Activated CD4-positive, alpha-beta T cell treated with anti-CD3 and anti-CD28 coated beads for 4 hours (primary cell): ENCODE results near the gene PKHD1.
"Not testable (repeated sequence)": the region's sequence is repeated elsewhere in the genome, so short reads cannot be mapped to it uniquely, and the experiment has no call there.

Experiments used
- DNase-seq, 2 donors: peaks; one replicate each; pipeline ENCODE4 v3.0.0-alpha.2; 2020

The PKHD1 gene

DNA sequence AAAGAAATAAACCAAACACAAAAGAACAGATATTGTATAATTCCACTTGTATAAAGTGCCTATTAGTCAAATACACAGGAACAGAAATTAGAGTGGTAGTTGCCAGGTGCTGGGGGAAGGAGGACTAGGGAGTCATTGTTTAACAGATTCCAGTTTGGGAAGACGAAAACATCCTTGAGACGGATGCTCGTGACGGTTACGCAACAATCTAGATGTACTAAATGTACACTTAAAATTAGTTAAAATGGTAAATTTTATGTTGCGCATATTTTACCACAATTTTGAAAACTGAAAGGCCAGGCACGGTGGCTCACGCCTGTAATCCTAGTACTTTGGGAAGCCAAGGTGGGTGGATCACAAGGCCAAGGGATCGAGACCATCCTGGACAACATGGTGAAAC lies 111.0 kb downstream of the PKHD1 start:
- DNase-seq: no peak

DNA sequence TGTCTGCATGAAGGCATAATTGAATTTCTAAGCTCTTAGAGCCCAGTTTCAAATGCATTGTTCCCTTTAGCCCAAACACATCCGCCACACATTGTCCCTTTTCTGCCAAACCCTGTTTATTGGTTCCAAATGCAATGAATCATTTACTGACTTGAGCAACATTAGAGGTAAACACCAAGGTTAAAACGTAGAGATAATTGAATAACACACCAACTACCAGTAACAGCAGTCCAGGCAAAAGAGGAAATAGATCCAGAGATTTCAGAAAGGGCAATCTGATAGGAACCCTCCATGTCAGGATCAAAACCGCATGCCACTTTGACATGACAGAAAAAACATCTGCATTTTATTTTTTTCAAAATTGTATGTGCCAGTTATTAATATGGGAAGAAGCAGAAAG lies 114.8 kb downstream of the PKHD1 start:
- DNase-seq: no peak

DNA sequence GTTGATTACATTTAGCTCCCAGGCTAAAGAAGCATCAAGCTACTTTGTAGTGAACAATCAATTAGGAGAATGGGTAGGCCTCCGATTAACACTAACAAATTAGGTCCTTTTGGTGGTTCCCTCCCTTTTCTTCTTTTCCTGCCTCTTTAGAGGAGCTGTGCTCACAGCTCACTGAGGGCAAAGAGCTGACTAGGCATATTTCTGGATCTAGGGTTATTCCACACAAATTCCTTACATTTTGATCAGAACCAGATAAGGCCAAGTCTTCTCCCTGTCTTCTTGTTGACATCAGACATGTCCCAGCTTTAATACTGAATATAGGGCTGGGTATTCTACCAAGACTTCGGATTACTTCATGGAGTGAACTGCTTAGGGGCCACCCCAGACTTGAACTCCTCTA lies 119.1 kb downstream of the PKHD1 start:
- DNase-seq: no peak

DNA sequence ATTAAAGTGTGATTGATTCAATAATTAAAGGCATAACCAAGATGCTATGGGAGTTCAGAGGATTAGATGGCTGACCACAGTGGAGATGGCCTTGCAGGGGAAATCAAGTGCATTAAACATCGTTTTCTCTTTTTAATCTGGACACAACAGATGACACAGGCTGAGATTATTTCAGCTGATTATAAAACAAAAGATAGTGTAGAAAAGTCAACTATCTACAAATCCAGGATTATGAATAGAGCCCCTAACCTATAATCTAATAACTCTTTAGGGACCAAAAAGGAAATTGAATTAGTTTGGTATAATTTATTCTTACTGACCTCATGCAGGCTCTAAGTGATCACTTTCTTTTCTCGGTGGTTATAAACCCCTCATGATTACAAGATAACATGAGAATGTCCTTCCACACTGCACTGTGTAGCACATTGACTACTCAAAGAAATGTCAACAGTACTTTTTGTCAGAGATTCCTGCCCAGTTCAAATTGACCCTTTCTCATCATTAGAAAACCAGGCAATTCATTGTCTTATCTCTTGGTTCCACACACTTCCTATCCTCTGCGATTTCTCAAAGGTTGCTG lies 122.1 kb downstream of the PKHD1 start:
- DNase-seq: no peak

DNA sequence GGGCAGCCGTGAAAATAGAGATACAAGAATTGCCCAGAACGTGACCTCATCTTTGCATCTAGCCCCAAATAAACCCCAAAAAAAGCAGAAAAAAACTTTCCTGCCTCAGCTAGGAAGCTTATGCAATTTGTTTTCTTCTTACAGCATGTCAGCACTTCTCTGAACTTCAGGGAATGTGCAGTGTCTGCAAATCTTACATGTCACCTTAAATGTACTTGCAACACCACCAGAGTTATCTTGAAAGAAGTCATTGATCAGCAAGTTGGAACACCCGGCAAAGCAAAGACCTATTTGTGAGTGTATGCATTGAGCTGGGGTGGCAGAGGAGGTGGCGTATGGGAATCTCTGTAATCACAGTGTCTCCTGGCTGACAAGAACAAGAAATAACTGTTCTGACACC lies 123.4 kb downstream of the PKHD1 start:
- no peak for DNase-seq

DNA sequence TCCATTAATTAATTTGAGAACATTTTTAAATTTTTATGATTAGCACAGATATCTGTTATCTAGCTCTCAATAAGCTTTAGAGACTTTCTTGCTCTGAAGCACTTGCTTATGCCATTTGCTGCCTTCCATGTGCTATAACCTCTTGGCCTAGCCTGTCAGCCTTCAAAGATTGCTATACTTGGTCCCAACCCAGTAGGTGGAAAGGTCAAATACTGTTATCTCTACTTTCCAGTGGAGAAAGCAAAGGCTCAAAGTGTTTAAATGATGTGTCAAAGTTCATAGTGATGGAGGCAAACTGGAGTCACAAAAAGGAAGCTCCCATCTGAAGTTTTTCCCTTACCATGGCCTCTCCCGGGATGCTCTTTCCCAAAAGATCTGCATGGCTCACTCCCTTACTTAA lies 125.1 kb downstream of the PKHD1 start:
- no peak for DNase-seq

DNA sequence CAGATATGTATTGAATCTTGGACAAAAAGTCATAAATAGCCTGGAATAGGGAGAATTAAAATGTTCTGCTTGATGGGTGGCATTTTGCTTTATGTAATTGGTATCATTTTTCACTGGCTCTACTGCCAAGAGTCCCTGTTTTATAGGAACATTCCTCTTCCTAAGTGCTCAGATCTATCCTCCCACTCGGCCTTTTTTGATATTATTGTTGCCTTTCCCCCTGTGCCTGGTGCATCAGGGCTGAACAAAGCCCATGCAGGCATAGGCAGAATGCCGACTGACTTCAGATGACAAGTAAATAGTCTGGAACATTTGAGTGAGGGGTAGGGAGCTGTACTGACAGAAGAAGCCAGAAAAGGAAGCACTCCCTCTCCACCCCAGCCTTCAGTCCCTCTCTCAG lies 127.0 kb downstream of the PKHD1 start:
- DNase-seq: no peak

DNA sequence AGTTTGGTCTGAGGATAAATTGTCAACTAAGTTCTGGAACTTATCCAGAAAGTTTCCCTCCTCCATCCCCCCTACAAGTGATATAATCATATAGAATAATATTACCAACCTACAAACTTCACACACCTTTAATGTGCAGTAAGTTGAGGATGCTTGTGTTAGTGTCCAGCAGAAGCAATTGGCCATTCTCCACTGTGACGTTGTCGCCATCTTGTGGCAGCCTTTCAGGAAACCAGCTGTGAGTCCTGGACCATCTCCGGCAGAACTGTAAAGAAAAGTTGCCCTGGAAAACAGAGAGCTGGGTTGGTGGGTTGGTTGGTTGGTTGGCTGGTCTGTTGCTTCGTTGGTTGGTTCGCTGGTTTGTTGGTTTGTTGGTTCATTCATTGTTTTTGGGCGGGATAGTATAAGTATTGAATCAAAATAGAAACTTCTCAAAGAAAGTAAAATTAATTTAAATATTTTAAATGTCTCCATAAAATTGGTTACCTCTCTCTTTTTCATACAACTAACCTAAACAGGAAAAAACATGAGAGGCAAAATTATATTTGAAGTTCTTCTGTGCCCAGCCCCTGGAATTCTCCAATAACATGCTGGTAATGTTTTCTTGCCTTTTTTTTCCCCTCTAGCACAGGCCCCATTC lies 127.5 kb downstream of the PKHD1 start:
- no peak for DNase-seq

DNA sequence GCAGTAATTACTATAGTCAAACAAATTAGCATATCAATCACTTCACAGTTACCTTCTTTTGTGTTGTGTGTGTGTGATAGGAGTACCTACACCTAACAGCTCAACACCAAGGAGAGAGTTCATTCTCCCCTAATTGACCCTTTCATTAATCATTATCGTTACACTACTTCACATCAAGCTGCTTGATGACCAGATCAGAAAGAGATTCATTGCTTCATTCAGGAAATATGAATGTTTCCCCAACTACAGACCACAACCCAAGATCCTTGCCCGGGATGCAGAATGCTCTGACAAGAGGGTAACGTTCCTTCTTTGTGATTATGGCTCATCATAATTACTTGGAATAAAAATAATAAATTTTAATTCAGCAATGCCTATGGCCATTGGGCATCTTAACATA lies 132.7 kb downstream of the PKHD1 start:
- no peak for DNase-seq

DNA sequence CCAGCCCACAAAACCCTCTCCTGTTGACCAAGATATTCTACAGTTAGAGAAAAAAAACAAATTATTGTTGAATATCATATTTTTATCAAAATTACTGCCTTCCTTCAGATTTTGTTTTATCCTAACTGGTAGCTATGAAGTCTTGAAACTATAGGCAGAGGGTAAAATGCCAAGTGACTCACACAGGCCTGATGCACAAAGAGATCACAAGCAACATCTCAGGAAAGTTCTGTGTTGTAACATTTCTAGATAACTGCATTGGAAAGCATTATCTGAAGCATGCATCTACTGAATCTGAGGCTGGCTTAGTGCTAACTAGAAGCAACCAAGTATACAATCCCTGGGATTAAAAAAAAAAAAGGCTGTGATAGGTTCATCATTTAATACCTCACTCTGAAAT lies 134.2 kb downstream of the PKHD1 start:
- DNase-seq: no peak

DNA sequence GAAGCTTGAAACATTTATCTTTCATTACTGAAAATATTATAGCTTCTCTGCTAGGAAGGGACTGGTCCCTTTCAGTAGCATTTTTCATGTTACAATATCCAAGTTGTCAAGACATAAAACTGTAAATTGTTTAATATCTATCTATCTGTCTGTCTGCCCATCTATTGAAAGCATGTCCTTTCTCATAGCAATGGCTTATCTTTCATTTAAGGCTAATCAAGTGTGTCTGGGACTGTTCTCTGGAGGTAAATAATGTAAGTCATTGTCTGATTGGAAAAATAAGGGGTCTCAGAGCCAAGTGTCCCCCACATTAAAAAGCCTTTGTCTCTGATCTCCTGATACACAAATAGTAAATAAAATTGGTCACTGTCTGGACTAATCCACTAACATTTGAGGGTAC lies 135.5 kb downstream of the PKHD1 start:
- no peak for DNase-seq

DNA sequence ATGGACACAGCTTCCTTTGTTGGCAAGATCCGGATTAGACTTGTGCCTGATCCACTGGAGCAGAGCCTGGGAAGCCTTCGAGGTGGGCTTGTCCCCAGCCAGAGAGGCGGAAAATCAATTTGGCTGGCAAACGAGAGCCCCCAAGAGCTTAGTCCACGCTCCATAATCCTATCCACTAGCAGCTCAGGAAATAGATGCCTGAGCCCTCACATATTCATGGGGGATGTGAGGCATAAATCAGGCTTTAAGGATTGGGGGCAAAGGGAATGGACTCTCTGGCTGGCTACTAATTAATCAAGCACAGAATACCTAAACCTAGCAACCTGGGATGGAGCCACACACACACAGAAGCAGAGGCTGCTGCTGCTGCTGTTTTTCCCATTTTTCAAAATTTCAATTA lies 137.9 kb downstream of the PKHD1 start:
- DNase-seq: no peak

DNA sequence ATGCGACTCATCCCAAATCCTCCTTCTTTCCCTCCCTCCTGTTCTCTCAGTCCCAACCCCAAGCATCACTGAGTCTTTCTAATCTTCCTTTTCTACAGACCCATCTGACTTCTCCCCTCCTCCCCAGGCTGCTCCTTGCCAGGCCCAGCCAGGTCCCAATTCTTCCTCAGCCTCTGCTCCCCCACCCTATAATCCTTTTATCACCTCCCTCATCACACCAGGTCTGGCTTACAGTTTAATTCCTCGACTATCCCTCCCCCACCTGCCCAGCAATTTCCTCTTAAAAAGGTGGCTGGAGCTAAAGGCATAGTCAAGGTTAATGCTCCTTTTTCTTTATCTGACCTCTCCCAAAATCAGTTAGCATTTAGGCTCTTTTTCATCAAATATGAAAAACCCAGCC lies 147.7 kb downstream of the PKHD1 start:
- DNase-seq: not testable (repeated sequence)

DNA sequence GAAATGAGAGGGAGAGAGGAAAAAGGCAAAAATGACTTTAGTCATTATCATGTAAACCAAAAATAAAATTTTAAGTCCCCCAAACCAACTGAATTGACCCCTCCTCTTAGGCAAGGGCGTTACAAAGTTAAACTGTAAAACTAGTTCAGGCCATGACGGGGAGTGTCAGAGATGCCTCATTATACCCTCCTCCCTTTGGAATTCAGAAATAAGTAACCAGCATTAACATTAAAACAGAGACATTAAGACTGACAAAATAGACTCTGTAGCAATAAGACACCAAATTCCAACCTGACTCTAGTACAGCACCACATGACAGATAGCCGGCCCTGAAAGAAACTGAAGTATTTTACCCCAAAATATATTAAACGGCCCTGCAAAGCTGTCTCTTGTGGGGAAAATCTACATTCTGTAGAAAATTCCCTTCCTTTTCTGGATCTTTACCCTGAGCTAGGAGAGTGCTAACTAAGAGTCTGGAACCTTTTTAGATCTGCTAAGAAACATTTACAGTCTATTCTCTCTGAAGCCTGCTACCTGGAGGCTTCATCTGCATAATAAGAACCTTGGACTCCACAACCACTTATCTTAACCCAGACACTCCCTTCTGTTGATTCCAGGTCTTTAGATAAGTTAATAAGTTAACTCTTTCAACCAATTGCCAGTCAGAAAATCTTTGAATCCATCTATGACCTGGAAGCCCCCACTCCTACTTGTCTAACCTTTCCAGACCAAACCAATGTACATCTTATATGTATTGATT lies 150.7 kb downstream of the PKHD1 start:
- no peak for DNase-seq

DNA sequence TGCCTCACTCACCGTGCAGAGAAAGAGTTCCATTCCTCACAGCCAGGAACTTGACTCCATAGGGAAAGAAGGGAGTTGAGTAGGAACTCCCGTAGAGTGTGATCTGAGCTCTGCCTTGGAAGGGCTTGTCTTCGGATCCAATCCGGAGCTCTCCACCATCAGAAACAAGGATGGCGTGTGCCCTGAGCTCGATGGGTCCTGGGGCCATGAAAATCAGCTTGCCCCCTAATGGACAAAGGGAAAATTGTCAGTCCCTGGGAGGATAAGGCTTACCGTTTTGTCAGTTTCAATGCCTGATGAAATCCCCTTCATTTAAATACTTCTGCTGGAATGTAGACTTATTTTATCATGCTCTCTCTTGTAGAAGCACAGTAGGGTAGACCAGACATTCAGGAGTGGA lies 153.3 kb downstream of the PKHD1 start:
- DNase-seq: no peak

DNA sequence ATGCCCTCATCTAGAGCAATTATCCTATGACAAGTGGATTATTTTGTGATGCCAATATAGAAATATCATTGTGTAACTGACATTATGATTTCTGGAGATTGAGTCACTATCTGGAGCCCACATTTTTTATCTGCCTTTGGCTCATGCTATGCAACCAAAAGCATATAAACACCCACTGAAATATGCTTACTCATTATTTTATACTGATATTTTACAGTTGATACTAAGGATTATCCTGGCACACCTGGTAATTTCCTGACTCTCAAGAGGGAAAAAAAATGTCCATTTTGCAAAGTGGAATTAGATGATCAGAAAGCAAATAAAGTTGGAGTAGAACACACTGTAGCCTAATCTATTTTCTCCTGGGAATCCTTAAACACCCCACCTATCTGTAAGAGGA lies 154.5 kb downstream of the PKHD1 start:
- no peak for DNase-seq

DNA sequence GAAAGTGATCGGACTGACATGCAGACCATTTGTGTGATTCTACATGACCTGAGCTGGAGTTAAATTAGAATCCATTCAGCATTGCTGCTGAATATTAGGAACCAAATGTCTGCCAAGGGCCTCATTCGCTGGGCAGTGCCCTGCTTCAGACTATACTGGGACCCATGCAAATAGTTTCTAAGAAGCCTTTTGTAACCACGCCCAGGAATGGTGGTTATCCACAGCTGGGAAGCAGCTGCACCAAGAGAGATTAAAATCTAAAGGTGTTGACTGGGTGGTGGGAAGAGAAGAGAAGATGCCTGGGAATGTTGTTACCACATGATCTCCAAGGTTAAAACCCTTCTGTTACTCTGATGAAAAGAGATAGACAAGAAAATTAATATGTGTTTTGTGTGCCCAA lies 156.8 kb downstream of the PKHD1 start:
- no peak for DNase-seq

DNA sequence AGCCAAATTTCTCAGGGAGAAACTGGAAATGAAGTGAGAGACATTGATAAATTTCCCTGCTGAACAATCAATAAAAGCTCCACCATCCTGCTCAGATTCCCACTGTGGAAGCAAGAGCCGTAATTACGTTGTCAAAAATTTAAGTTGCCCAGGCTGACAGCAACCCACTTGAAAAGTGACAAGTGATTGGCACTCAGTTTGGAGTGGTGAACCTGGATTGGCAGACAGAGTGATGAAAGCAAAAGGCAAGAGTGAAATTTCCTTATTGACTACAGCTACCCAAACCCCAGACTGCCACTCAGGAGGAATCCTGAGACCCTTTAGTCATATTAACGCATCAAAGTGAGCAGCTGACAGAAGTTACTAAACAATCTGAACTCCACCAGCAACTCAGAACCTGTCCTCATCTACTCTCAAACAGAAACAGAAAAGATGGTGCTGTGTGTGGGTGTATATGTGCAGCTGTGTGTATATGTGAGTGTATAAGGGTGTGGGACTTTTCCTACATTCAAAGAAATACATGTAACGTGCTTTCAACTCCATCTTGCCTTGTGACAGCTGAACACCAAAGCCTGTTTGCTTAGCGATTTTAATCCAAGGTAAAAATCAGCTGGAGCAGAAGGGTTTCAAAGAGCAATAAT lies 157.4 kb downstream of the PKHD1 start:
- no peak for DNase-seq

DNA sequence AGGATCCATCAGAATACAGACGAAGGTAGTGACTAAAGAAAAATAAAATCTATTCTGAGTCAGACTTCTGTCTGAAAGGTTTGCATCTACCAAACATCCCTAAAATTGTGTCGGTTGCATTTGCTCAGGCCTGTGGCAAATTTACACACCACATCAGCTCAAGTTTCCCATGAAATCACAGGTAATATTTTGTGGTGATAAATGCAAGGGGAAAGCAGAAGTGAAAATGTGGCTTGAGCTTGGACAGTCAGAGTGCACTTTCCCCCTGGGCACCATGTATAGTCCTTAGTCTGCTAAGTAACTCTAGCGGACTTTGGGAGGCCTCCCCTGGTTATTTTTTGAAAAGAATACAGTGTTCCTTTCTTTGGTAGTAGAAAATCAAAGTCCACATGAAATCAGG lies 159.1 kb downstream of the PKHD1 start:
- DNase-seq: no peak

DNA sequence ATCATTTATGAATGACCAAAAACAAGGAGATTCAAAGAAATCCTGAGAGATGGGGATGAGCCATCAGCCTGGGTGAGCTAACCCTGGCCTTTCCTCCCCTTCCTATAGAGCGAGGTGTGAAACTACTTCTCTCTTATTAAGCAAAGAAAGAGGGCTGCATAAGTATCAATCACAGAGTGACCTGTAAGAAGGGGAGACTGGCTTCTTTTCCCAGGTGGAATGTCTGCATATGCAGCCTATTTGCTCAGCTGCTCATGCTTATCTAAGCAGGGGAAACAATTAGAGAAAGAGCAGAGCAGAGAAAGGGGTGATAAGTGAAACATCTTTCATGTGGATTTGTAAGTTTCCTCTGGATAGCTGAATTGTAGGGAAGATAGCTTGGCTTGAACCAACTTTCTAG lies 160.0 kb downstream of the PKHD1 start:
- no peak for DNase-seq

DNA sequence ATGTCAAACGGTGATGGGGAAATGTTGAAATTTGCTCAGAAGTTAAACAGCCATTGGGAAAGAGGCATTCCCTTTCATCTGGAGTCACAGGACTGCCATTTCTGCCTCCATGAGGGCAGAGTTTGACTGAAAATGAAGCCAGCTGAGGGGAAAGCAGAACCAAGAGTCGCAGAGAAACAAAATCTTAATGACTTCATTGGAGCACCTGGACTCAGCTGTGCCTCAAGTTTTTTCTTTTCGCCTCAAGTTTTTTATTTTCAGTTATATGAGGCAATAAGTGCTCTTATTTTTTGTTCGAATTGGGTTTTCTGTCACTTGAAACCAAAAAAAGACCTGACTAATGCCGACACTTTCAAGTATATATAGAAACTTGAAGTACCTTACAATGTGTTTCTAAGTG lies 161.3 kb downstream of the PKHD1 start:
- no peak for DNase-seq

DNA sequence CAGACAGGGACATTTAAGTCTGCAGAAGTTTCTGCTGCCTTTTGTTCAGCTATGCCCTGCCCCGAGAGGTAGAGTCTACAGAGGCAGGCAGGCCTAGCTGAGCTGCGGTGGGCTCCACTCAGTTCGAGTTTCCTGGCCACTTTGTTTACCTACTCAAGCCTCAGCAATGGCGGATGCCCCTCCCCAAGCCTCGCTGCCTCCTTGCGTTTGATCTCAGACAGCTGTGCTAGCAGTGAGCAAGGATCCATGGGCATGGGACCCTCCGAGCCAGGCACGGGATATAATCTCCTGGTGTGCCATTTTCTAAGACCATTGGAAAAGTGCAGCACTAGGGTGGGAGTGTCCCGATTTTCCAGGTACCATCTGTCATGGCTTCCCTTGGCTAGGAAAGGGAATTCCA lies 164.9 kb downstream of the PKHD1 start:
- not testable (repeated sequence) for DNase-seq

DNA sequence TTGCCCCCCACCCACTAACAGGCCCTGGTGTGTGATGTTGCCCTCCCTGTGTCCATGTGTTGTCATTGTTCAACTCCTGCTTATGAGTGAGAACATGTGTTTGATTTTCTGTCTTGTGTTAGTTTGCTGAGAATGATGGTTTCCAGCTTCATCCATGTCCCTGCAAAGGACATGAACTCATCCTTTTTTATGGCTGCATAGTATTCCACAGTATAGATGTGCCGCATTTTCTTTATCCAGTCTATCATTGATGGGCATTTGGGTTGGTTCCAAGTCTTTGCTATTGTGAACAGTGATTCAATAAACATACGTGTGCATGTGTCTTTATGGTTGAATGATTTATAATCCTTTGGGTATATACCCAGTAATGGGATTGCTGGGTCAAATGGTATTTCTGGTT lies 169.1 kb downstream of the PKHD1 start:
- DNase-seq: not testable (repeated sequence)

DNA sequence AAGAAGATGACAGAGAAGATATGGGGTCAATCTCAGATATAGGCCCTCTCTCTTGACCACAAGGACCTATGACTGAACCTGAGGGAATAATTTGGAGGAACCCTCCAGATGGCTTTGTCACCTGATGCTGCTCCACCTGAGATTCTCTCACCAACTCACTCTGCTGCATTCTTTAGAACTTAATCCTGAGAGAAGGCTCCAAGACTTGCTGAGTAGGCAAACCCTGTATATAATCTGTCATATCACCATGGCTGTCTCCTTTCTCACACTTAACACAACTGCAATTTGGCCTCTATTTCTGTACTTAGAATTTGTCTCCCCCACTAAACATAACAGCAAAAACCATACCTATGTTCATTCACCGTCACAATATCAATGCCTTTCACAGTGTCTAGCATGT lies 172.3 kb downstream of the PKHD1 start:
- no peak for DNase-seq
